HG03097 (cell line): ENCODE results near the gene PPOX.

ENCODE experiments used
- ATAC-seq: cut with Tn5 transposase; IDR thresholded peaks from one replicate; pipeline ENCODE4 v1.9.1; 2021; ENCODE audit not compliant: unreplicated experiment, low FRiP score

The PPOX gene

GRCh38 chr1:161196111-161196510, 29.9 kb downstream of the PPOX start:
- no peak for ATAC-seq

- ATAC-seq: no peak
Measured at GRCh38 chr1:161196521-161197451, 30.6 kb downstream of the PPOX start.

- ATAC-seq: no peak
Measured at GRCh38 chr1:161197560-161198193, 31.5 kb downstream of the PPOX start.

GRCh38 chr1:161198194-161198896, 32.1 kb downstream of the PPOX start:
- ATAC-seq: no peak

GRCh38 chr1:161198897-161199431, 32.7 kb downstream of the PPOX start, which contains the start of gene ADAMTS4:
Gene ADAMTS4 (minus strand): TSS chr1:161199054. CDS start chr1:161198627, 427 bp downstream.
- no peak for ATAC-seq

- ATAC-seq: no peak
Measured at GRCh38 chr1:161199506-161200139, 33.4 kb downstream of the PPOX start.

- no peak for ATAC-seq
Measured at GRCh38 chr1:161200421-161200991, 34.3 kb downstream of the PPOX start.

GRCh38 chr1:161200992-161201835, 35.0 kb downstream of the PPOX start:
- no peak for ATAC-seq

GRCh38 chr1:161201836-161202712, 35.8 kb downstream of the PPOX start, which contains the start of gene NDUFS2:
Gene NDUFS2 (plus strand): TSS chr1:161202367. CDS start chr1:161202386, 19 bp downstream.
- ATAC-seq: peak; percentile 85

- ATAC-seq: no peak
Measured at GRCh38 chr1:161206411-161207140, 40.4 kb downstream of the PPOX start.

- no peak for ATAC-seq
Measured at GRCh38 chr1:161207173-161207572, 40.9 kb downstream of the PPOX start.

- ATAC-seq: peak; percentile 56
Measured at GRCh38 chr1:161209790-161210409, 43.7 kb downstream of the PPOX start.

- ATAC-seq: no peak
Measured at GRCh38 chr1:161214369-161214768, 48.1 kb downstream of the PPOX start.

GRCh38 chr1:161215076-161215475, 48.9 kb downstream of the PPOX start, which contains the start of gene FCER1G:
Gene FCER1G (plus strand): TSS chr1:161215295. CDS start chr1:161215322, 27 bp downstream.
- ATAC-seq: no peak

- ATAC-seq: peak; percentile 78
Measured at GRCh38 chr1:161216945-161217712, 50.9 kb downstream of the PPOX start.

- peak; percentile 15 for ATAC-seq
Measured at GRCh38 chr1:161217831-161218230, 51.6 kb downstream of the PPOX start.
